NOMO-1 treated with DMSO at 0.1 percent for 48 hours (cell line): ENCODE results near the gene KRTAP6-3.

Source experiments
- DNase-seq: peaks from one replicate; lab custom pipeline; 2025; ENCODE audit not compliant: unreplicated experiment; lab: John Stamatoyannopoulos, UW

KRTAP6-3 gene

GRCh38 chr21:30592140-30592539 is at the start of gene KRTAP6-3:
Gene KRTAP6-3, plus strand, starts transcription at chr21:30592440. Its CDS starts 6 bp downstream, at chr21:30592446.
- no peak for DNase-seq

- no peak for DNase-seq
Measured at GRCh38 chr21:30552782-30553181, 39.5 kb upstream of the KRTAP6-3 start.

- DNase-seq, result no peak
Measured at GRCh38 chr21:30555095-30555494, 37.1 kb upstream of the KRTAP6-3 start.

GRCh38 chr21:30561264-30561895 is 30.9 kb upstream of the KRTAP6-3 start, which contains the start of gene KRTAP19-7:
Gene KRTAP19-7, minus strand, starts transcription at chr21:30561314. Its CDS starts 25 bp downstream, at chr21:30561289.
- DNase-seq, result no peak

- DNase-seq, result no peak
Measured at GRCh38 chr21:30561957-30562356, 30.3 kb upstream of the KRTAP6-3 start.

- no peak for DNase-seq
Measured at GRCh38 chr21:30563072-30563471, 29.2 kb upstream of the KRTAP6-3 start.

- no peak for DNase-seq
Measured at GRCh38 chr21:30563630-30564029, 28.6 kb upstream of the KRTAP6-3 start.

- DNase-seq, result no peak
Measured at GRCh38 chr21:30567617-30568016, 24.6 kb upstream of the KRTAP6-3 start.

GRCh38 chr21:30577766-30578165 is 14.5 kb upstream of the KRTAP6-3 start:
- DNase-seq, result no peak

- DNase-seq, result no peak
Measured at GRCh38 chr21:30579346-30579745, 12.9 kb upstream of the KRTAP6-3 start.

- no peak for DNase-seq
Measured at GRCh38 chr21:30580132-30580531, 12.1 kb upstream of the KRTAP6-3 start.

- no peak for DNase-seq
Measured at GRCh38 chr21:30582870-30583269, 9.4 kb upstream of the KRTAP6-3 start.

GRCh38 chr21:30590297-30590696 is 1.9 kb upstream of the KRTAP6-3 start, which contains the start of gene KRTAP22-2:
Gene KRTAP22-2, minus strand, starts transcription at chr21:30590397.
- DNase-seq, result no peak

- DNase-seq, result no peak
Measured at GRCh38 chr21:30598802-30599201, 6.6 kb downstream of the KRTAP6-3 start, which contains the start of gene KRTAP6-2. Gene KRTAP6-2, minus strand, starts transcription at chr21:30598902. Its CDS starts 28 bp downstream, at chr21:30598874.

GRCh38 chr21:30600787-30601186 is 8.5 kb downstream of the KRTAP6-3 start, which contains the start of gene KRTAP22-1:
Gene KRTAP22-1, plus strand, starts transcription at chr21:30601087.
- DNase-seq, result no peak

- no peak for DNase-seq
Measured at GRCh38 chr21:30605968-30606367, 13.7 kb downstream of the KRTAP6-3 start.

- DNase-seq, result no peak
Measured at GRCh38 chr21:30612132-30612531, 19.9 kb downstream of the KRTAP6-3 start.

- no peak for DNase-seq
Measured at GRCh38 chr21:30613836-30614235, 21.6 kb downstream of the KRTAP6-3 start, which contains the start of gene KRTAP6-1. Gene KRTAP6-1, minus strand, starts transcription at chr21:30613930. Its CDS starts 26 bp downstream, at chr21:30613904.

GRCh38 chr21:30615199-30615598 is 23.0 kb downstream of the KRTAP6-3 start:
- DNase-seq, result no peak

- no peak for DNase-seq
Measured at GRCh38 chr21:30616125-30616524, 23.9 kb downstream of the KRTAP6-3 start, which contains the start of gene KRTAP20-1. Gene KRTAP20-1, plus strand, starts transcription at chr21:30616425. Its CDS starts 30 bp downstream, at chr21:30616455.

- DNase-seq, result no peak
Measured at GRCh38 chr21:30620080-30620479, 27.8 kb downstream of the KRTAP6-3 start.

- no peak for DNase-seq
Measured at GRCh38 chr21:30620522-30620921, 28.3 kb downstream of the KRTAP6-3 start, which contains the start of gene KRTAP20-4. Gene KRTAP20-4, plus strand, starts transcription at chr21:30620627.
